Measurements from ENCODE around the gene MIEF1.

The MIEF1 gene

GRCh38 chr22:39532215-39533073, 30.4 kb downstream of the MIEF1 start, which contains the start of gene RPS19BP1:
Gene RPS19BP1 (minus strand): TSS chr22:39532748. CDS start chr22:39532738, 10 bp downstream.
- DNase-seq, result peak; percentile 100

- DNase-seq, result no peak
Measured at GRCh38 chr22:39534092-39534506, 32.0 kb downstream of the MIEF1 start.

- peak; percentile 34 for DNase-seq
Measured at GRCh38 chr22:39534591-39535356, 32.7 kb downstream of the MIEF1 start.

GRCh38 chr22:39535357-39535725, 33.3 kb downstream of the MIEF1 start:
- DNase-seq, result no peak

GRCh38 chr22:39535831-39536449, 33.9 kb downstream of the MIEF1 start:
- no peak for DNase-seq

- DNase-seq, result no peak
Measured at GRCh38 chr22:39536711-39537110, 34.6 kb downstream of the MIEF1 start.

GRCh38 chr22:39537975-39538374, 35.9 kb downstream of the MIEF1 start:
- no peak for DNase-seq

- DNase-seq, result no peak
Measured at GRCh38 chr22:39543095-39543494, 41.0 kb downstream of the MIEF1 start.

- DNase-seq, result no peak
Measured at GRCh38 chr22:39545386-39546365, 43.6 kb downstream of the MIEF1 start.

GRCh38 chr22:39546889-39547586, 44.9 kb downstream of the MIEF1 start:
- peak; percentile 54 for DNase-seq

GRCh38 chr22:39547587-39547947, 45.5 kb downstream of the MIEF1 start:
- no peak for DNase-seq

GRCh38 chr22:39553429-39553828, 51.3 kb downstream of the MIEF1 start:
- DNase-seq, result no peak

- DNase-seq, result no peak
Measured at GRCh38 chr22:39554151-39554550, 52.1 kb downstream of the MIEF1 start.

- no peak for DNase-seq
Measured at GRCh38 chr22:39556970-39557841, 55.1 kb downstream of the MIEF1 start.

GRCh38 chr22:39558254-39558727, 56.2 kb downstream of the MIEF1 start:
- DNase-seq, result no peak

- no peak for DNase-seq
Measured at GRCh38 chr22:39558950-39559349, 56.9 kb downstream of the MIEF1 start.

- DNase-seq, result no peak
Measured at GRCh38 chr22:39559456-39560105, 57.5 kb downstream of the MIEF1 start.

- no peak for DNase-seq
Measured at GRCh38 chr22:39560127-39560526, 58.0 kb downstream of the MIEF1 start.

- no peak for DNase-seq
Measured at GRCh38 chr22:39562839-39563489, 60.9 kb downstream of the MIEF1 start.

Data from MV-4-11 (cell line).